AG10803 (cell line): ENCODE measurements around the gene PNMA8C.
"Not testable (repeated sequence)": the region's sequence is repeated elsewhere in the genome, so short reads cannot be mapped to it uniquely, and the experiment has no call there.

Source experiments
- DNase-seq: peaks from one replicate; pipeline ENCODE4 v3.0.0; 2010; ENCODE audit warnings: low read depth
- H3K4me3 ChIP-seq: 2 replicates; pipeline ENCODE4 v1.5.1; 2011; ENCODE audit warnings: mild to moderate bottlenecking, low read length, control low read depth
- TF ChIP-seq, protein P1 (sequence below): conservative IDR thresholded peaks from 2 replicates; pipeline ENCODE4 v1.5.1; 2011; ENCODE audit warnings: mild to moderate bottlenecking, low read length, control low read depth, inconsistent platforms

The PNMA8C gene

DNA sequence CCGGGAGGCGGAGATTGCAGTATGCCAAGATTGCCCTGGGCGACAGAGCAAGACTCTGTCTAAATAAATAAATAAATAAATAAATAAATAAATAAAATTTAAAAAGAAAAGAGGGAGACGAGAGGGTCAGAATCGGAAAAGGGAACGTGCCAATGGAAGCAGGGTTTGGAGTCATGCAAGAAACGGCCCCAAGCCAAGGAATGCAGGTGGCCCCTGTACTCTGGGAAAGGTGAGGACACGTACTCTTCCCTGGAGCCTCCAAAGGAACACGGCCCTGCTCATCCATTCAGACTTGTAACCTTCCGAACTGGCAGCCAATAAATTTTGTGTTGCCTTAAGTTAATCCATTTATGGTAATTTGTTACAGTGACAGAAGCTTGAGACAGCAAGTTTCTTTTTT lies 19.9 kb upstream of the PNMA8C start:
- TF ChIP-seq, protein P1, sequence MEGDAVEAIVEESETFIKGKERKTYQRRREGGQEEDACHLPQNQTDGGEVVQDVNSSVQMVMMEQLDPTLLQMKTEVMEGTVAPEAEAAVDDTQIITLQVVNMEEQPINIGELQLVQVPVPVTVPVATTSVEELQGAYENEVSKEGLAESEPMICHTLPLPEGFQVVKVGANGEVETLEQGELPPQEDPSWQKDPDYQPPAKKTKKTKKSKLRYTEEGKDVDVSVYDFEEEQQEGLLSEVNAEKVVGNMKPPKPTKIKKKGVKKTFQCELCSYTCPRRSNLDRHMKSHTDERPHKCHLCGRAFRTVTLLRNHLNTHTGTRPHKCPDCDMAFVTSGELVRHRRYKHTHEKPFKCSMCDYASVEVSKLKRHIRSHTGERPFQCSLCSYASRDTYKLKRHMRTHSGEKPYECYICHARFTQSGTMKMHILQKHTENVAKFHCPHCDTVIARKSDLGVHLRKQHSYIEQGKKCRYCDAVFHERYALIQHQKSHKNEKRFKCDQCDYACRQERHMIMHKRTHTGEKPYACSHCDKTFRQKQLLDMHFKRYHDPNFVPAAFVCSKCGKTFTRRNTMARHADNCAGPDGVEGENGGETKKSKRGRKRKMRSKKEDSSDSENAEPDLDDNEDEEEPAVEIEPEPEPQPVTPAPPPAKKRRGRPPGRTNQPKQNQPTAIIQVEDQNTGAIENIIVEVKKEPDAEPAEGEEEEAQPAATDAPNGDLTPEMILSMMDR = no peak
- no peak for DNase-seq

DNA sequence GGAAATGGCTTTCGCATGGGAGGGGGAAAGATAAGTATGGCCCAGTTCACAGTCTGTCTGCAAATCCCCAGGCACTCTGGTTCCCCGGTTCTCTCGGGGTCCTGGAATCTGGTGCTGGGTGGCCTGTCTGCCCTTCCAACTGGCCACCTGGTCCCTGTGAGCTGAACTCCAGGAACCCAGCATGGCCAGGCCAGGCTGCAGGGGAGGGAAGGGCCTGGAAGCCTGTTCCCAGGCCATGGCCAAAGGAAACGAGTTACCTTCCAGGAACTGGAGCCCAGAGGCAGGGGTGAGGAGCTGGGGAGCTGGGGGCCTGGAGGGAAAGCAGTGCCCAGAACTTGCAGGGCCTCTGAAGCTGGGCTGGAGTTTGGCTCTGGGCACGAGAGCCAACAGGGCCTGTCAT lies 19.1 kb upstream of the PNMA8C start:
- no peak for DNase-seq
- TF ChIP-seq, protein P1 = no peak
- no peak overlapping the region for H3K4me3 ChIP-seq

More for the DNA sequence above, 19.9 kb upstream of the PNMA8C start:
- no peak overlapping the region for H3K4me3 ChIP-seq

GRCh38 chr19:46447006-46447405 lies 18.3 kb upstream of the PNMA8C start:
- TF ChIP-seq, protein P1 = no peak
- H3K4me3 ChIP-seq = no peak overlapping the region
- DNase-seq = no peak

GRCh38 chr19:46446021-46446420 lies 17.3 kb upstream of the PNMA8C start:
- TF ChIP-seq, protein P1 = no peak
- H3K4me3 ChIP-seq = no peak overlapping the region
- DNase-seq = no peak

- peak; percentile 60 for DNase-seq
- no peak overlapping the region for H3K4me3 ChIP-seq
- TF ChIP-seq, protein P1 = no peak
These were observed 14.2 kb upstream of the PNMA8C start for GRCh38 chr19:46442808-46443450.

DNA sequence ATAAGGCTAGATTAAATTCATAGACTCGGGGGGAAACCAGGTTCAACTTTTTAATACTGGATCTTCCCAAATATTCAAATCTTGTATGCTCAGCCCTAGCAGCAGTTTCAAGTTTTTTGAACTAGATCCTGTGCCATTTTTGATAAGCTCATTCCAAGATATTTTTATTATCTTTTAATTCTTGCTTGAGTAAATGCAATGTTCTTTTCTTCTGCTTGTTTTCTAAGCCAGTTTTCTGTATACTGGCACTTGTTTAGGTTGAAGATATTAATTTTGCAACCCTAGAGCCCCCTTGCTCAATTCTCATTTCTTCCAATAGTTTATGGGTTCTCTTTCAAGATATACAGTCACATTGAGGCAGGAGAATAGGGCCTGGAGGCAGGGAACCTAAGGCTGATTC lies 13.1 kb upstream of the PNMA8C start:
- DNase-seq = no peak
- TF ChIP-seq, protein P1 = no peak
- no peak overlapping the region for H3K4me3 ChIP-seq

DNA sequence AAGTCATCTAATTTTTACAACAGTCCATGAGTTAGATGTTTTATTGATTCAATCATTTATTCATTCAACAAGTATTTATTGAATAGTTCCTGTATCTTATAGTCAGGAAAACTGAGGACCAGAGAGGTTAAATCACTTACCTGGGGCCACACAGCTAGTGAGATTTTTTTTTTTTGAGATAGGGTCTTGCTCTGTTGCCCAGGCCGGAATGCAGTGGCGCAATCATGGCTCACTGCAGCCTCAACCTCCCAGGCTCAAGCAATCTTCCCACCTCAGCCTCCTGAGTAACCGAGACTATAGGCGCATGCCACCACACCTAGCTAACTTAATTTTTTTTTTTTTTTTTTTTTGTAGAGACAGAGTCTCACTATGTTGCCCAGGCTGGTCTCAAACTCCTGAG lies 7.0 kb upstream of the PNMA8C start:
- DNase-seq, H3K4me3 ChIP-seq: not testable (repeated sequence)

- H3K4me3 ChIP-seq = no peak overlapping the region
- DNase-seq = no peak
- TF ChIP-seq, protein P1 = no peak
These were observed 6.3 kb upstream of the PNMA8C start for GRCh38 chr19:46435009-46435408.

DNA sequence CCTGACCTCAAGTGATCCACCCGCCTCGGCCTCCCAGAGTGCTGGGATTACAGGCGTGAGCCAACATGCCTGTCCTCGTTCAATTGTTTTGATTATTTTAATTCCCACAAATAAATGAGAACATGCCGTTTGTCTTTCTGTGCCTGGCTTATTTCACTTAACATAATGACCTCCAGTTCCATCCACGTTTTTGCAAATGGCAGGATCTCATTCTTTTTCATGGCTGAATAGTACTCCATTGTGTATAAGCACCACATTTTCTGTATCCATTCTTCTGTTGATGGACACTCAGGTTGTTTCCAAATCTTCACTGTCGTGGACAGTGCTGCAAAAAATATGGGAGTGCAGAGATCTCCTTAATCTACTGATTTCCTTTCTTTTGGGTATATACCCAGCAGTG lies 4.7 kb upstream of the PNMA8C start:
- not testable (repeated sequence) for H3K4me3 ChIP-seq, DNase-seq
